Fibroblast of skin of left biceps (primary cell): ENCODE measurements around the gene PPFIA1.
"Not testable (repeated sequence)": the region's sequence is repeated elsewhere in the genome, so short reads cannot be mapped to it uniquely, and the experiment has no call there.

Experiments used
- DNase-seq, 2 experiments: peaks; one replicate each; pipeline ENCODE4 v3.0.0-alpha.2; 2013; ENCODE audit warnings: low read depth in 2 of 2

Gene PPFIA1

DNA sequence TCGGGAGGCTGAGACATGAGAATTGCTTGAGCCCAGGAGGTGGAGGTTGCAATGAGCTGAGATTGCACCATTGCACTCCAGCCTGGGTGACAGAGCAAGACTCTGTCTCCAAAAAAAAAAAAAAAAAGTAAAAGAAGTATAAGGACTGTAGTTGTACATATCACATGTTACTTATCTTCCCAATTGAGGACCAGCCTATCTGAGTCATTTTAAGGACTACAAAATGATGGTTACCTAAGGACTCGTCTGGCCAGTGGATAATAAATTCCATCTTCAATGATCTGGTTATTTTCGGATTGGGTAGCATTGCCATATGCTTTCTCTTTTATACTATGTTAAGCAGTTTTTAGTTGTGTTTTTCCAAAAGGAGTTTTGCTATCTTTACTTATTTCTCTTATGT, 55.3 kb downstream of the PPFIA1 start:
- DNase-seq, result no peak

DNA sequence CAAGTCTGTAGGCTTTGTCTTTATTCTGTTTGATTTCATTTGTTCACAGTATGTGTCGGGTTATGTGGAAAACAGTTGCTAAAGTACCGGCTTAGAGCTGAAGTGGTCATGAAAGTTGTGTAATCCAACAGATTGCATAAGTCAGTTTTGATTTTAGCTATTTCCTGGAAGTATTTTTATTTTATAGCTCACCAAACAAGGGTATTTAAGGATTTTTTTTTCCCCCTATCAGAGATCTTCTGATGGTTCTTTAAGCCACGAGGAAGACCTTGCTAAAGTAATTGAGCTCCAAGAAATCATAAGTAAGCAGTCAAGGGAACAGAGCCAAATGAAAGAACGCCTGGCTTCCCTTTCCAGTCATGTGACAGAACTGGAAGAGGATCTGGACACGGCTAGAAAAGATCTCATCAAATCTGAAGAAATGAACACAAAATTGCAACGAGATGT, 55.9 kb downstream of the PPFIA1 start:
- peak; percentile 43 to 46 for DNase-seq

DNA sequence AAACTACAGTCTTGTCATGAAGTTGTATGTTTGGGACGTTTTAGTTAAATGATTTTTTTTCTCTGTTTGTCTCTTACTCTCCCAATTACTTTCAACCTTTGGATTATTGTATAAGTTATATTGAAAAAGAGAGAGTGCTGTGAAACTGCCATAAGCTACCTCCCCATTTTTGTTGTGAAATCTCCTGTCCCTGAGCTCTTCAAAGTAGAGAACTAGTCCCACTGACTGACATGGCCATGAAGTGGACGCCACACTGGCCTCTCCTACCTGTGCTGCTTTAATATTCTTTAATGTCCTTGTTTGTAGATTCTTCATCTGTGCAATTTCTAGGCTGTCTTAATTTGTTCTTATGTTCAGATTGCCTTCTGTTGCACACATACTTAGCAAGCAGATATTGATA, 56.3 kb downstream of the PPFIA1 start:
- DNase-seq, result no peak

DNA sequence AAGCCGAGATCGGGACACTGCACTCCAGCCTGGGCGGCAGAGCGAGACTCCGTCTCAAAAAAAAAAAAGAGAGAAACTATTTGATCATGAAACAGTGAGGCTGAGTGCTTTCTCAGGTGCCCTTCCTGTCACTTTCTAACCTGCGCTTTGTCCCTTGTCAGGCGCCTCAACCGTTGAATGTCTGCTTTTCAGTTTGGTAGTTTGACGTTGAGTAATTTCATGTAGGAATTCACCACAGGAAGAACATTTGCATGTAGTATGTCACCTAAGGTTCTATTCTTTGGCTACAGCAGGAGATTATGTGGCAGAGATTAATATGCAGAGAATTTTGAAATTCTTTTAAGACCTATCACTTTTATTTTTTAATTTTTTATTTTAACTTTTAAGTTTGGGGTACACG, 57.2 kb downstream of the PPFIA1 start:
- no peak for DNase-seq

DNA sequence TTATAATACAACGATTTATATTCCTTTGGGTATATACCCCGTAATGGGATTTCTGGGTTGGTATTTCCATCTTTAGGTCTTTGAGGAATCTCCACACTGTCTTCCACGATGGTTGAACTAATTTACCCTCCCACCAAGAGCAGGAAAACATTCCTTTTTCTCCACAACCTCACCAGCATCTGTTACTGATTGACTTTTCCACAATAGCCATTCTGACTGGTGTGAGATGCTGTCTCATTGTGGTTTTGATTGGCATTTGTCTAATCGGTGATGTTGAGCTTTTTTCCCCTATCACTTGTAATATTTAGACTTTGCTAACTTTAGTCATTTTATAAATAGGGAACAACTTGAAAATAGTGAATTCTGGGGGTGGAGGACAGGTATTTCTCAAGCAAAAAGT, 58.1 kb downstream of the PPFIA1 start:
- DNase-seq, result peak; percentile 4 to 8

DNA sequence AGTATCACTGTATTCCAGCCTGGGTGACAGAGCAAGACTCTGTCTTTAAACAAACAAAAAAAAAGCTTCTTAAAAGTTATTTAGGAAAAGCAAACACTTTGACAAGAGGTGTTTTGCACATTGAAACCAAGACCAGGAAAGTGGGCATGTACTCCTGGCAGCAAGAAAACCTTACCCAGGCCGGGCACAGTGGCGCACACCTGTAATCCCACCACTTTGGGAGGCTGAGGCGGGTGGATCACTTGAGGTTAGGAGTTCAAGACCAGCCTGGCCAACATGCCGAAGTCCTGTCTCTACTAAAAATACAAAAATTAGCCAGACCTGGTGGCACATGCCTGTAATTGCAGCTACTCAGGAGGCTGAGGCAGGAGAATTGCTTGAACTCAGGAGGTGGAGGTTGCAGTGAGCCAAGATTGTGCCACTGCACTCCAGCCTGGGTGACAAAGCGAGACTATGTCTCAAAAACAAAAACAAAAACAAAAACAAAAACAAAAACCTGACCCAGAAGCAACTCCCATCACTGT, 60.9 kb downstream of the PPFIA1 start:
- not testable (repeated sequence) for DNase-seq

DNA sequence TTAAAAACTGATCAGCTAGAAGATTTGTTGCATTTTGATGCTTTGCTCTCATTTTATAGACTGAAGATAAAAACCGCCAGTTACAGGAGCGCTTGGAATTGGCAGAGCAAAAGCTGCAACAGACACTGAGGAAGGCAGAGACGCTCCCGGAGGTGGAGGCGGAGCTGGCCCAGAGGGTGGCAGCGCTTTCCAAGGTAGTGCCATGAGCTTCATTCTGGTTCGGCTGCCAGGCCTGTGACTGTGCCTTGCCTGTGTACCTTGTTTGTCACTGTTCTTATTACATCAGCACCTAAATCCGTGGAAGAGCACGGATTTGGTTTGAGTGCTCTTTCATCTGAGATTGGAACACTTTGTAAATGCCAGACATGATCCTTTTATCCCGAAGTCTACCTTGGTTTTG, 61.4 kb downstream of the PPFIA1 start:
- DNase-seq, result no peak

DNA sequence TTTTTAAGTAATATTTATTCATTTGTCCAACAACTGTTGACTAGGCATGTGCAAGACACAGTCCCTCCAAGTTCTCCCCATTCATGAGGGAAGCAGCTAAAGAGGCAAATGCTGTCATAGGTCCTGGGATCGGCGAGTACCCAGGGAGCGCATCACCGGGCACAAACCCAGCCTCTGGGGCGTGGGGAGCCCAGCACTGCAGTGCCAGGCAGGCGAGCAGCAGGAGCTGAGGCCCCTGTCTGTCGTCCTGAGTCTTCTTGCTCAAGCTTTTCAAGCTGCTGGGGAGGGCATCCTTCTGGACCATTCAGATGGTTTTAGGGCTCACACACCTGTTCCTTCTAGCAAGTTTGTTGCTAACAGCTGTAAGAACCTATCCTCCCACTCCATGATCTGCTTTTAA, 62.1 kb downstream of the PPFIA1 start:
- no peak for DNase-seq

DNA sequence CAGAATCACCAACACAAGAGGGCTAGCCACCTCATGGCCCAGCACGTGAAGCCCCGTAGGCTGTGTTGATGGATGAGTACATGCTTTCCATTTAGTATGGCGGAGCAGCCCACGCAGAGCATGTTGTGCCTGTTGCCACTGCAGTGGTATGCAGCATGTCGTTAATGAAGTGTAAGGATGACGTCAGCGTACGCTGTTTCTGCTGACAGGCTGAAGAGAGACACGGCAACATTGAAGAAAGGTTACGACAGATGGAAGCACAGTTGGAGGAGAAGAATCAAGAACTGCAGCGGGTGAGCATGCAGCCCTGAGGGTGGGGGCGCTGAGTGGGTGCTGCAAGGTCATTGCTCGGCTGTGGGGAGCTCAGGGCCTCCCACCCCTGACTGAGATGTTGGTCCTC, 62.8 kb downstream of the PPFIA1 start:
- no peak for DNase-seq

DNA sequence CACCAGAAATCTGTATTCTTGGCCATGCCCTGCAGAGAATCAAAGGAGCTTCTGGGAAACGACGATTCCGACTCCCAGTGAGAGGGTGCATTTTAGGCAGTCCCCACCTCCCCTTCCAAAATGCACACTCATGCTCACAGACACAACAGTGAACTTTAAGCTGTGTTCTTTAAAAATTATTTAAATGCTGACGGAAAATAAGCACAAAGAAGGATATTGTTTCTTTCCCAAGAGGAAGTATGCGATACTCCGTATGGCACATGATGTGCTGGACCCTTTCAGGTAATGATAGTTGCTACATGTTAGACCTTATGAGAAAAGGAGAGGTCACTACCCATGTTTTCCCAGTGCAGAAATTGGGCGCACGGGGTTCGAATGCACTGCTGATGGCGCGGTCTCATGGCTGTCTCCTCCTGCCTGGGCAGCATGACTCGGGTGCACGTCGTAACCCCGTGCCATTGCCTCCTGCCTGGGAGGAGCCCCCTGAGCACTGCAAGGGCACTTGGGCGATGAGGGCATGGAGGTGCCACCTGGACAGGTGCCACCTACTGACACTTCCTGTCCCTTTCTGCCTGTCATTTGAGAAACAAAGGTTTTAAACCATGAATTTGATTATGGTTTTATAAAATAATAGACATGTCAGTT, 64.0 kb downstream of the PPFIA1 start:
- no peak for DNase-seq

DNA sequence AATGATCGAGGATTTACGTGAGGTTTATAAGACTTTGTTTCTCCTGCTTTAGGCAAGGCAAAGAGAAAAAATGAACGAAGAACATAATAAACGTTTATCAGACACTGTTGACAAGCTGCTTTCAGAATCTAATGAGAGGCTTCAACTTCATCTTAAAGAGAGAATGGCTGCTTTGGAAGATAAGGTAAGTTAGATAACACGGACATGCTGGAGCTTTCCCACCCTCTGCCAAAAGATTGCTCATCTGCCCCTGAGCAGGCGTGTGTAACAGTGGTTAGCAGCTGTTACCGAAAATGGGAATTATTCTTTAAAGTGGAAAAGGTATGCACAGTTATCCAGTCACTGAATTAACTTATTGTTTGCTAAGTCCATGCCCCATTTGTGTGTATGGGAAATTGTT, 65.0 kb downstream of the PPFIA1 start:
- no peak for DNase-seq

DNA sequence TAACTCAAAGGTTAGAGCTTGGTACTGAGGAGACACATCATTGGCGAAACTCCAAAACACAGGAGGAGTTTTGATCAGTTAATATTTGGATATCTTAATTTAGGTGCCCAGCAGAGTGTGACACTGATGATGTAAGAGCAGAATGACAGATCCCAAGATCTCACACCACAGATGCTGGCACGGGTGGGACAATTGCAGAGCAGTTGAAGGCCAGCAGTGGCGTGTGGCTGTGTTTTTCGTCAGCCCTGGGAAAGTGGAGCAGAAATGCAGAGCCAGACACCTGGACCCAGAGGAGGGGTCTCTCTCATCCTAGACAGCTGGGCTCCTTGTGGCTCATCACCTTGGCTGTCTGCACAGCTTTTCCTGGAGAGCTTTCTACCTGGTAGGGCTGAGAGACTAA, 68.1 kb downstream of the PPFIA1 start:
- no peak for DNase-seq

DNA sequence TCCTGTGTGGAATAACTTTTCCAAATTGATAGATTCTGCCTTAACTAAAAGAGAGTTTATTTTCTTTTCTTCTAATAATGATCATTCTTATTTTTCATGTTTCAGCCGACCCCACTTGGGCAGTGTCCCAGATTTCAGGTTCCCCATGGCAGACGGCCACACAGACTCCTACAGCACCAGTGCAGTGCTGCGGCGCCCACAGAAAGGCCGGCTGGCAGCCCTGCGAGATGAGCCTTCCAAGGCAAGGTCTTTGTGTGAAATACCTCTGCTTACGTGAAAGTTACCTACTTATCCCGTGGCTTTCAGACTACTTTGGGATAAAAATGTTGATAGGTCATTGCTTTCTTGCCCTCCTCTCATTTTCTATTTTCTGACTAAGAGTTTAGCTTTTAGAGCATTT, 68.6 kb downstream of the PPFIA1 start:
- DNase-seq, result no peak

DNA sequence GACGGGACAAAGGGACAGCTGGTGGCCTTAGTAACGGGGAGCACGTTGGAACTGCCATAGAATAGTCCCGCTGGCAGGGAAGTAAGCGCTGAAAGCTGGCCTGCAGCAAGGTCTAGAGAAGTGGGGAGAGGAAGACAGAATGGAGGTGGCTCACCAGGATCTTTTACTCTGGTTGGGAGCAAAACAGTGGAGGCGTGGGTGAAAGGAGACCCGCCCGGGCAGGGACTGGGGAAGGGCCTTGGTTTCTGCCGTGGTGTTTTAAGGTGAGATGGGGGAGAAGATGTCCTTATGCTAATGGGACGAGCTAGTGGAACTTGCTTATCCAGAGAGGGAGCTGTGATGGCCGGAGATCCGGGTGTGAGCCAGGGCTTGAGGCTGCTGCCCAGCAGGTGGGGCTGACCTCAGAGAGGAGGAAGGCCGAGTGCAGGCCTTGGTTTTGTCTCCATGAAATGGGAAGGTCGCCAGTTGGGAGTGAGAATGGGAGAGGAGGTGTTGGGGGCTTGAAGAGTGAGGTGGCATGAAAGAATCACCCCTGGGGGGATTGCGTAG, 71.5 kb downstream of the PPFIA1 start:
- no peak for DNase-seq

DNA sequence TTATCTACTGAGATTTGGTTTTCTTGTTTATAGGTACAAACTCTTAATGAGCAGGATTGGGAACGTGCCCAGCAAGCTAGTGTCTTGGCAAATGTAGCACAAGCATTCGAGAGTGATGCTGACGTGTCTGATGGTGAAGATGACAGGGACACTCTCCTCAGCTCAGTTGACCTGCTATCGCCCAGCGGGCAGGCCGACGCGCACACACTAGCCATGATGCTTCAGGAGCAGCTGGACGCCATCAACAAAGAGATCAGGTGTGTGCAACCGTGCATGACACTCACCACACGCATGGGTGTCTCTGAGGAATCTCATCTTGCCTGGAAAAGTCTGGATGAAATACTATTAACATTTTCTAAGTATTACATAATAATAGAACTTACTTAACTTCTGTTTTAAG, 73.1 kb downstream of the PPFIA1 start:
- no peak for DNase-seq

DNA sequence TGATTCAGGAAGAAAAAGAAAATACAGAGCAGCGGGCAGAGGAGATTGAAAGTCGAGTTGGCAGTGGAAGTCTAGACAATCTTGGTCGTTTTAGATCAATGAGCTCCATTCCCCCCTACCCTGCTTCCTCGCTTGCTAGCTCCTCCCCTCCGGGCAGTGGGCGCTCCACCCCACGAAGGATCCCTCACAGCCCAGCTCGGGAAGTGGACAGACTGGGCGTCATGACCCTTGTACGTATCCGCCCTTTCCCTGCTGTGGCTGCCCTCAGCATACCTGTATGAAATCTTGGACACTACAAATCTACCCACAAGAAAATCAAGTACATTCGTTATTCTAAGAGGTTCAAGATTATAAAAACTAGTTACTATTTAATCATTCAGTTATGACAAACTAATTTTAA, 77.7 kb downstream of the PPFIA1 start:
- DNase-seq, result no peak

DNA sequence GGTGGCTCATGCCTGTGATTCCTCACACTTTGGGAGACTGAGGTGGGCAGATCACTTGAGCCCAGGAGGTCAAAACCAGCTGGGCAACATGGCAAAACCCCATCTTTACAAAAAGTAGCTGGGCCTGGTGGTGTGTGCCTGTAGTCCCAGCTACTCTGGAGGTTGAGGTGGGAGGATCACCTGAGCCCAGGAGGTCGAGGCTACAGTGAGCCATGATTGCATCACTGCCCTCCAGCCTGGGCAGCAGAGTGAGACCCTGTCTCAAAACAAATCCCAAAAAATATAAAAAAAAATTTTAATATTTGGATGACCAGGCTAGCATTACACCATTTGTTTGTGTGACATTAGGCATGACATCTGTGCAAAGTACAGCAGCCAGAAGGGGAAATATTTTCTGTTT, 78.1 kb downstream of the PPFIA1 start:
- no peak for DNase-seq

DNA sequence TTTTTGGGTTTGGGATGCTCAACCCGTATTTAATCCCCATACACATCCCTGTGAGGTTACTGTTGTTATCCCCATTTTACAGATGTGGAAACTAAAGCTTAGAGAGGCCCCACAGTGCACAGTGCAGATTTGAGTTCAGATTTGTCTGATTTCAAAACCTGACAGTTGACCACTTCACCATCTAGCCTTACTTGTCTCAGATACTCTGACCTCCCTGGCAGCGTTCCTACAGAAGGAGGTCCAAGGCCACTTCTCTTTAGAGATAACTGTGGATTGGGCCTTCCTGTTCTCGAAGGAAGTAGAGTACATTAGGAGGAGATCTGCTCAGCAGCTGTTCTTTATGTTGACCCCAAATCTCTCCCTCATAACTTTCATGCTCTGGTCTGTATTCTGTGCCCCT, 81.2 kb downstream of the PPFIA1 start:
- no peak for DNase-seq

DNA sequence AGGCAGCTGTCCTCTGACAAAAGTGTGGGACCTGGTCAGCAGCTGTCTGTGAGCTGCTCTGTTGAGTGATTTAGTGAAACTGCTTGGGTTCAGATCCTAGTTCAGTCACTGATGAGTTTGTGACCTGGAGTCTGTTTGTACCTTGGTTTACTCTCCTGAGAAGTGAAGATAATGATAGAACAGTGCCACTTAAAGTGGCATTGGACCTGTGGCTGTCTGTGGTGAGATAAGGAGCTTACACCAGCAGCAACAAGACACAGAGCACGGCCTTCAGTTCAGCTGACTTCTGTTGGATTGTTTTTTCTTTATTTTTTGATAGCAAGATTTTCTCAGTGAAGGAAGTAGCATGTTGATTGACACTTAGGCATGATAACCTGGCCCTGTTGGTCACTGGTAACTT, 81.6 kb downstream of the PPFIA1 start:
- no peak for DNase-seq

DNA sequence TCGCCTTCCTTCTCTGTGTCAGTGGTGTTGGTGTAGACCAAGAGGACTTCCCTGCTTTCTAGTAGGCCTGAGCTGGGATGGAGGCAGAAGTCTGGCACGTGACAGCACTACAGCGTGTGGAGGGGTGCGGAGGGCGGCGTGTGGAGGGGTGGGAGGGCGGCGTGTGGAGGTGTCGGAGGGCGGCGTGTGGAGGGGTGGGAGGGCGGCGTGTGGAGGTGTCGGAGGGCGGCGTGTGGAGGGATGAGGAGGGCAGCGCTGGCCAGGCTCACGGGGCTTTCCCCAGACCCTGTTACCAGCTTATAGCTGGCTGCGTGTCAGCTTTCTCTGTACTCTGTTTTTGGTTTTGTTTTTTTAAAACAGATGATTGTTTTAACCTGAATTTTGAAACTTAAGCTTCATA, 82.1 kb downstream of the PPFIA1 start:
- DNase-seq, result no peak

DNA sequence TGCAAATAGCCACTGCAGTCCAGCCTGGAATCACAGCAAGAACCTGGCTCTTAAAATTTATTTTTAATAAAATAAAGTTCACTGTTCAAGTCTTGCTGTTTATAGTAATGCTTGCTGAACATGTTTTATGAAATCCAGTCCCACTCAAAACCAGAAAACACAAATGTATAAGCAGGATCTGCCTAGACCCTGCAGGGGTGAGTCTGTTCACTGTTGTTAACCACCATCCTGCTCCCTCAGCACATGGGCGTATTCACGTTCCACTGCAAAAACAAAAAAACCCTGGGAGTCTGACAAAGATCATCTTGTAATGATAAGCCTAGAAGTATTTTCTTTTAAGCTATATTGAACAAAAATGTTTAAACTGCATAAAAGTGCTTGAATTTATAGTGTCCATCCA, 82.8 kb downstream of the PPFIA1 start:
- DNase-seq, result no peak

DNA sequence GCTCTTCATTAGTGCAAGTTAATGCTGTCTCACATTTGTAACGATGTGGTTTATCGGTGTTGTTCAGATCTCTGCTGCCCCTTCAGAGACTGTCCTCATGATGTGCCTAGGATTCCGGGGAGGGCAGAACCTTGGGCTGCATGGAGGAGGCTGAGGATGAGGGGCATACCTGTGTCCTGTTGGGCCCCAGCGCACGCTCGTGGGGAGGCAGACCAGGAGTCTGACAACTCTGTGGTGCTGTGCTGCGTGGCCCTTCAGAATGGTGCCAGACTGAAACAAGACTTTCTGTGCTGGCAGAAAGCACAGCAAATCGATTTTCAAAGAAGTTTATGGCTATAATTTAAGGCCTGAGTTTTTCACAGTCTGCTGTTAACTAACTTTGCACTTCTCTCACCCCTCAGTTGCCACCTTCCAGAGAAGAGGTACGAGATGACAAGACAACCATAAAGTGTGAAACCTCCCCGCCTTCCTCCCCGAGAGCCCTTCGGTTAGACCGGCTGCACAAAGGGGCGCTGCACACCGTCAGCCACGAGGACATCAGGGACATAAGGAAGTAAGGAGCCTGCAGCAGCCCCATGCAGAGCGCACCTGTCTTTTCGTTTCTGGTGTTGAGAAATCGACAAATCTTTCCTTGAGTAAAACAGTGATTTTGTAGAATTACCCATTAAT, 83.5 kb downstream of the PPFIA1 start:
- DNase-seq, result no peak

DNA sequence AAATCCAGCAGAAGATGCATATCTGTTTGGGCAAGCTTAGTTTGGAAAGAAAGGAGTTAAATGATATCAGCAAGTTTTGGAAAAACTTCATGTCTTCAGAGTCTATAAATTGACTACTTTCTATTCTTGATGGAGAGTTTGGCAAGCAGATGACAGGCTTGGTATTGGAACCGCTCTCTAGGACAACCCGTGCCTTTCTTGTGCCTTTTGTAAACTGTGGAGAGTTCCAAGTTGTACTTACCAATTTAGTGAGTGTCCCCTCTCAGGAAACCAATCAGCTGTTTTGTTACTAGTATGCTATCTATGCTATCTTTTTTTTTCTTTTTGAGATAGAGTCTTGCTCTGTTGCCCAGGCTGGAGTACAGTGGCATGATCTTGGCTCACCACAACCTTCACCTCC, 84.1 kb downstream of the PPFIA1 start:
- DNase-seq, result no peak
